ENCODE measurements around the gene GGT7. TPM values are rescaled to one million over a fixed set of nuclear protein-coding genes. Genes with fewer than 3 reads are reported as not detected.
"Not testable (repeated sequence)": the region's sequence is repeated elsewhere in the genome, so short reads cannot be mapped to it uniquely, and the experiment has no call there.

GGT7 gene
- total and polyA plus RNA-seq, 4 donors: 7.5 to 41.3 (median 24.7) TPM

DNA sequence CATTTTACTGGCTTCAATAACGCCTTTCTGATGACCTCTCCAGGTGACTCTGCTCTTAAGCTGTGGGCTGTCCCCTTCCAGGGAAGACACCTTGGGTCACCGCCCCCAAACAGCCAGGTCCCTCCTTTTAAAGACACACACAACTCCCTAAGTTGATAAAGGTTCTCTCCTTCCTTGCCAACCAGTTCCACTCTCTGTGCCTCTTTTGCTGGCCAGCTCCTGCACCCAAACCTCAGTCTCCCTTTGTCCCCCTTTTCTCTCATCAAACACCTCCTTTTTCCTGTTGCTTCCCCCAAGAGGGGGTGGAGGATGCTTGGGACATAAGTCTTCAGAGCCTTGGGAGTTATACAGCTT is 48.2 kb downstream of the GGT7 start:
- Histone ChIP-seq H3K4me3 (ENCODE audit: low read length in 2 of 2) (peak overlapping the region; percentile 99 to 100), H3K4me1 (ENCODE audit: control insufficient read depth in 1 of 2, insufficient read depth in 2 of 2, low read length in 2 of 2) (peaks cover 0 to 3% of the 10 kb centered on the region in 2 donors), H3K36me3 (ENCODE audit: control insufficient read depth in 1 of 2, insufficient read depth in 2 of 2, low read length in 1 of 2) (no peaks in the 10 kb centered on the region), H3K9me3 (ENCODE audit: control insufficient read depth, low read length) (no peaks in the 10 kb centered on the region), H3K27me3 (ENCODE audit: control insufficient read depth in 1 of 2, insufficient read depth in 2 of 2, low read length in 1 of 2) (no peaks in the 10 kb centered on the region), H3K27ac (ENCODE audit: low read depth in 1 of 2, low read length in 2 of 2) (peak overlapping the region in 1 of 2 donors; percentile 28)
- intact Hi-C loops (cut with DNase I): loop anchor here in 1 of 2 donors (10.0 kb wide), 1 partner anchor 380 kb away; no protein-coding TSS in a partner anchor
- WGBS, 2 donors: 4 to 7% methylated on average over 2 of the region's 2 CpGs
- DNase-seq: no peak
- ATAC-seq (ENCODE audit: low FRiP score): peak; percentile 5

DNA sequence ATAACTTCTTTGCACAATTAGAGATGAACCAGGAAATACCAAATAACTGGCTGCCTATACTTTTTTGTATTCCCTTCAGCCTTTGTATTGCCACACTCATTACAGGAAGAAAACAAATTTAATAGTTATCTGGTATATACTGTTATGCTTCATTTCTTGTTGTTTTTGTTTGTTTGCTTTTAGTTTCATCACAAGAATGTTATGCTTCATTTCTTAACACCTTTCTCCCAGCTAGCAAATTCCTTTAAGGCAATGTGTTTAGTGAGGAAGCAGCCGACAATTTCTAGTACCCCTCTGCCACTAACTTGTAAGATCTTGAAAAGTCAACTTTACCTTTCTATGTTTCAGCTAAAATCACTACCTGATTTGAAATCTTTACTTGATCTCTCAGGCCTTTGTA is 48.6 kb downstream of the GGT7 start:
- no peak for DNase-seq
- no peak for ATAC-seq (ENCODE audit: low FRiP score)
- 12 to 19% methylated on average over 1 of the region's 1 CpG for WGBS, 2 donors
- Histone ChIP-seq H3K36me3 (ENCODE audit: control insufficient read depth in 1 of 2, insufficient read depth in 2 of 2, low read length in 1 of 2) (no peaks in the 10 kb centered on the region), H3K4me3 (ENCODE audit: low read length in 2 of 2) (peak overlapping the region in 1 of 2 donors; percentile 100), H3K9me3 (ENCODE audit: control insufficient read depth, low read length) (no peaks in the 10 kb centered on the region), H3K4me1 (ENCODE audit: control insufficient read depth in 1 of 2, insufficient read depth in 2 of 2, low read length in 2 of 2) (peaks cover 0 to 3% of the 10 kb centered on the region in 2 donors), H3K27me3 (ENCODE audit: control insufficient read depth in 1 of 2, insufficient read depth in 2 of 2, low read length in 1 of 2) (no peaks in the 10 kb centered on the region), H3K27ac (ENCODE audit: low read depth in 1 of 2, low read length in 2 of 2) (no peak overlapping the region)
- intact Hi-C loops (cut with DNase I): loop anchor here in 1 of 2 donors (10.0 kb wide), 1 partner anchor 381 kb away; no protein-coding TSS in a partner anchor

- WGBS, 2 donors: 52 to 56% methylated on average over 8 of the region's 8 CpGs
- no peak for ATAC-seq (ENCODE audit: low FRiP score)
Measured at GRCh38 chr20:34820805-34821578, 51.7 kb downstream of the GGT7 start.

DNA sequence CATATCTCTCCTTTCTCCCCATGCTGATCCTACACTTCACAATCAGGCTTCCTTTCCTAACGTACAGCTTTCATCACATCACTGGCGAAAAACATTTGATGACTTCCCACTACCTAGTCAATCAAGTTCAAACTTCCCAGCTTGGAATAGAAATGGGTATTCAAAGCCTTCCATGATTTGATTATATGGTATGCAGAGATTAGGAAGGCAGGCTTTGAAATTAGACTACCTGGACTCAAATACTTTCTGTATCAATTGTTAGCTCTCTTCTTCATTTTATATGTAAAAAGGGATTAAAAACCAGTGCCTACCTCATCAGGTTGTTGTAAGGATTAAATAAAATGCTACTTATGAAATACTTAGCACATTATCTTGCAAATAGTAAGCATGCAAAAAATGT is 54.9 kb downstream of the GGT7 start:
- 49% methylated on average over 2 of the region's 2 CpGs for WGBS, 2 donors
- DNase-seq: no peak
- no peaks in the 10 kb centered on the region for H3K27me3 ChIP-seq (ENCODE audit: control insufficient read depth in 1 of 2, insufficient read depth in 2 of 2, low read length in 1 of 2)
- H3K27ac ChIP-seq (ENCODE audit: low read depth in 1 of 2, low read length in 2 of 2): no peak overlapping the region
- H3K36me3 ChIP-seq (ENCODE audit: control insufficient read depth in 1 of 2, insufficient read depth in 2 of 2, low read length in 1 of 2): no peaks in the 10 kb centered on the region
- H3K4me3 ChIP-seq (ENCODE audit: low read length in 2 of 2): no peak overlapping the region
- H3K9me3 ChIP-seq (ENCODE audit: control insufficient read depth, low read length): no peaks in the 10 kb centered on the region
- no peak for ATAC-seq (ENCODE audit: low FRiP score)
- intact Hi-C loops (cut with DNase I): no loop called here
- H3K4me1 ChIP-seq (ENCODE audit: control insufficient read depth in 1 of 2, insufficient read depth in 2 of 2, low read length in 2 of 2): peaks cover 0 to 7% of the 10 kb centered on the region in 2 donors

More at GRCh38 chr20:34820805-34821578, 51.7 kb downstream of the GGT7 start:
- Histone ChIP-seq H3K4me3 (ENCODE audit: low read length in 2 of 2) (no peak overlapping the region), H3K27ac (ENCODE audit: low read depth in 1 of 2, low read length in 2 of 2) (no peak overlapping the region), H3K36me3 (ENCODE audit: control insufficient read depth in 1 of 2, insufficient read depth in 2 of 2, low read length in 1 of 2) (no peaks in the 10 kb centered on the region), H3K27me3 (ENCODE audit: control insufficient read depth in 1 of 2, insufficient read depth in 2 of 2, low read length in 1 of 2) (no peaks in the 10 kb centered on the region), H3K9me3 (ENCODE audit: control insufficient read depth, low read length) (no peaks in the 10 kb centered on the region), H3K4me1 (ENCODE audit: control insufficient read depth in 1 of 2, insufficient read depth in 2 of 2, low read length in 2 of 2) (peaks cover 0 to 7% of the 10 kb centered on the region in 2 donors)
- no peak for DNase-seq
- intact Hi-C loops (cut with DNase I): loop anchor here in 1 of 2 donors (10.0 kb wide), 1 partner anchor 384 kb away; no protein-coding TSS in a partner anchor

- Histone ChIP-seq H3K9me3 (ENCODE audit: control insufficient read depth, low read length) (no peaks in the 10 kb centered on the region), H3K4me1 (ENCODE audit: control insufficient read depth in 1 of 2, insufficient read depth in 2 of 2, low read length in 2 of 2) (peaks cover 0 to 4% of the 10 kb centered on the region in 2 donors), H3K4me3 (ENCODE audit: low read length in 2 of 2) (no peak overlapping the region), H3K36me3 (ENCODE audit: control insufficient read depth in 1 of 2, insufficient read depth in 2 of 2, low read length in 1 of 2) (no peaks in the 10 kb centered on the region), H3K27ac (ENCODE audit: low read depth in 1 of 2, low read length in 2 of 2) (no peak overlapping the region), H3K27me3 (ENCODE audit: control insufficient read depth in 1 of 2, insufficient read depth in 2 of 2, low read length in 1 of 2) (no peaks in the 10 kb centered on the region)
- DNase-seq: no peak
- 46 to 49% methylated on average over 2 of the region's 2 CpGs for WGBS, 2 donors
- no peak for ATAC-seq (ENCODE audit: low FRiP score)
- intact Hi-C loops (cut with DNase I): no loop called here
Measured at GRCh38 chr20:34817072-34817471, 55.6 kb downstream of the GGT7 start.

GRCh38 chr20:34815636-34816035 is 57.0 kb downstream of the GGT7 start:
- no peak for DNase-seq
- H3K9me3 ChIP-seq (ENCODE audit: control insufficient read depth, low read length): no peaks in the 10 kb centered on the region
- intact Hi-C loops (cut with DNase I): no loop called here
- H3K36me3 ChIP-seq (ENCODE audit: control insufficient read depth in 1 of 2, insufficient read depth in 2 of 2, low read length in 1 of 2): no peaks in the 10 kb centered on the region
- no peak overlapping the region for H3K27ac ChIP-seq (ENCODE audit: low read depth in 1 of 2, low read length in 2 of 2)
- H3K27me3 ChIP-seq (ENCODE audit: control insufficient read depth in 1 of 2, insufficient read depth in 2 of 2, low read length in 1 of 2): no peaks in the 10 kb centered on the region
- no peak overlapping the region for H3K4me3 ChIP-seq (ENCODE audit: low read length in 2 of 2)
- no peak for ATAC-seq (ENCODE audit: low FRiP score)
- 93 to 98% methylated on average over 1 of the region's 1 CpG for WGBS, 2 donors
- peaks cover 0 to 4% of the 10 kb centered on the region in 2 donors for H3K4me1 ChIP-seq (ENCODE audit: control insufficient read depth in 1 of 2, insufficient read depth in 2 of 2, low read length in 2 of 2)

GRCh38 chr20:34808583-34808982 is 64.1 kb downstream of the GGT7 start:
- H3K4me3 ChIP-seq (ENCODE audit: low read length in 2 of 2): no peak overlapping the region
- WGBS, 2 donors: 93 to 95% methylated on average over 5 of the region's 5 CpGs
- intact Hi-C loops (cut with DNase I): no loop called here
- no peak for DNase-seq
- no peaks in the 10 kb centered on the region for H3K27me3 ChIP-seq (ENCODE audit: control insufficient read depth in 1 of 2, insufficient read depth in 2 of 2, low read length in 1 of 2)
- no peak overlapping the region for H3K27ac ChIP-seq (ENCODE audit: low read depth in 1 of 2, low read length in 2 of 2)
- ATAC-seq (ENCODE audit: low FRiP score): no peak
- no peaks in the 10 kb centered on the region for H3K9me3 ChIP-seq (ENCODE audit: control insufficient read depth, low read length)
- no peaks in the 10 kb centered on the region for H3K36me3 ChIP-seq (ENCODE audit: control insufficient read depth in 1 of 2, insufficient read depth in 2 of 2, low read length in 1 of 2)
- no peaks in the 10 kb centered on the region for H3K4me1 ChIP-seq (ENCODE audit: control insufficient read depth in 1 of 2, insufficient read depth in 2 of 2, low read length in 2 of 2)

DNA sequence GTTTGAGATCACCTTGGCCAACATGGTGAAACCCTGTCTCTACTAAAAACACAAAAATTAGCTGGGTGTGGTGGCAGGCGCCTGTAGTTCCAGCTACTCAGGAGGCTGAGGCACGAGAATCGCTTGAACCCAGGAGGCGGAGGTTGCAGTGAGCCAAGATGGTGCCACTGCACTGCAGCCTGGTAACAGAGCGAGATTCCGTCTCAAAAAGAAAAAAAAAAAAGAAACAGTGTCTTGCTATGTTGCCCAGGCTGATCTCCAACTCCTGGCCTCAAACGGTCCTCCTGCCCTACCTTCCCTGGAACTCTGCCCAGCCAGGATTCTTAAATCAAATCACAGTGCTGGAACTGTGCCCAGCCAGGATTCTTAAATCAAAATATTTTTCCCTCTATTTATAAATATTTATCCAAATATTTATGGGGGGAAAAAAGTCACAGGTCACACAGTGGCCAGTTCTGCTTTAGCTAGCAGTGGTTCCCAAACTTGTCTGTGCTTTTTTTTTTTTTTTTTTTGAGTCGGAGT is 64.7 kb downstream of the GGT7 start:
- ATAC-seq (ENCODE audit: low FRiP score); H3K36me3 ChIP-seq (ENCODE audit: control insufficient read depth in 1 of 2, insufficient read depth in 2 of 2, low read length in 1 of 2); H3K9me3 ChIP-seq (ENCODE audit: control insufficient read depth, low read length); intact Hi-C loops (cut with DNase I); H3K4me1 ChIP-seq (ENCODE audit: control insufficient read depth in 1 of 2, insufficient read depth in 2 of 2, low read length in 2 of 2); DNase-seq; H3K27ac ChIP-seq (ENCODE audit: low read depth in 1 of 2, low read length in 2 of 2); H3K27me3 ChIP-seq (ENCODE audit: control insufficient read depth in 1 of 2, insufficient read depth in 2 of 2, low read length in 1 of 2); H3K4me3 ChIP-seq (ENCODE audit: low read length in 2 of 2): not testable (repeated sequence)
- 82 to 90% methylated on average over 8 of the region's 8 CpGs for WGBS, 2 donors

DNA sequence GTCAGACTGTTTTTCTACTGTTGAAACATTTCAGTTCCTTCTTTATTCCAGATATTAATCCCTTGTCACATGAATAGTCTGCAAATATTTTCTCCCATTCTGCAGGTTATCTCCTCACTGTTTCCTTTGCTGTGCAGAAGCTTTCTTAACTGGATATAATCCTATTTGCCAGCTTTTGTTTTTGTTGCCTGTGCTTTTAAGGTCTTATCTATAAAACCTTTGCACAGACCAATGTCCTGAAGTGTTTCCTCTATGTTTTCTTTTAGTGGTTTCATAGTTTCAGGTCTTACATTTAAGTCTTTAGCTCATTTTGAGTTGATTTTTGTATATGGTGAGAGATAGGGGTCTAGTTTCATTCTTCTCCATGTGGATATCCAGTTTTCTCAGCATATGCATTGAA is 66.4 kb downstream of the GGT7 start:
- DNase-seq (no peak), ATAC-seq (ENCODE audit: low FRiP score) (no peak)
- Histone ChIP-seq H3K36me3 (ENCODE audit: control insufficient read depth in 1 of 2, insufficient read depth in 2 of 2, low read length in 1 of 2) (no peaks in the 10 kb centered on the region), H3K27me3 (ENCODE audit: control insufficient read depth in 1 of 2, insufficient read depth in 2 of 2, low read length in 1 of 2) (no peaks in the 10 kb centered on the region), H3K4me1 (ENCODE audit: control insufficient read depth in 1 of 2, insufficient read depth in 2 of 2, low read length in 2 of 2) (no peaks in the 10 kb centered on the region), H3K27ac (ENCODE audit: low read depth in 1 of 2, low read length in 2 of 2) (no peak overlapping the region), H3K9me3 (ENCODE audit: control insufficient read depth, low read length) (no peaks in the 10 kb centered on the region), H3K4me3 (ENCODE audit: low read length in 2 of 2) (no peak overlapping the region)
- intact Hi-C loops (cut with DNase I): no loop called here

Data from aorta (tissue), 5 donors.